Measurements from ENCODE around the gene TTC8. TPM values are rescaled to one million over a fixed set of nuclear protein-coding genes. Genes with fewer than 3 reads are reported as not detected.

TTC8 gene
- total RNA-seq, 2 donors from 2014 or later, result 34.8 to 115 TPM

GRCh38 chr14:88866305-88866704 is 41.9 kb downstream of the TTC8 start:
- intact Hi-C loops (cut with DNase I), result loop anchor here (5.0 to 10.0 kb wide), 2 partner anchors 74 to 682 kb away; partner anchors contain the start of gene EML5
- 82% methylated on average over 3 of the region's 3 CpGs for WGBS
- no peak for DNase-seq (ENCODE audit: low spot score)
- Histone ChIP-seq H3K4me3 (no peak overlapping the region), H3K4me1 (replicated peaks) (no peaks in the 10 kb centered on the region), H3K27ac (no peak overlapping the region), H3K27me3 (replicated peaks; ENCODE audit: insufficient read depth) (no peaks in the 10 kb centered on the region), H3K36me3 (no peaks in the 10 kb centered on the region), H3K9me3 (no peaks in the 10 kb centered on the region)
- no peak for TF ChIP-seq POLR2A (IDR thresholded peaks at IDR 0.05)
- TF ChIP-seq CTCF (IDR thresholded peaks at IDR 0.05), result no peak
- no peak for TF ChIP-seq POLR2AphosphoS5 (IDR thresholded peaks at IDR 0.05)

GRCh38 chr14:88868558-88869159 is 44.2 kb downstream of the TTC8 start:
- intact Hi-C loops (cut with DNase I), result loop anchor here (2.0 to 10.0 kb wide), 3 partner anchors 76 to 684 kb away; partner anchors contain the start of gene EML5
- TF ChIP-seq POLR2AphosphoS5 (IDR thresholded peaks at IDR 0.05), result peak; percentile 12
- no peak for TF ChIP-seq POLR2A (IDR thresholded peaks at IDR 0.05)
- peak; percentile 26 to 64 (median 49) for TF ChIP-seq CTCF (IDR thresholded peaks at IDR 0.05)

GRCh38 chr14:88870777-88871176 is 46.3 kb downstream of the TTC8 start:
- Histone ChIP-seq H3K4me3 (no peak overlapping the region), H3K4me1 (replicated peaks) (no peaks in the 10 kb centered on the region), H3K9me3 (no peaks in the 10 kb centered on the region), H3K36me3 (peaks cover 0 to 6% of the 10 kb centered on the region in 2 donors), H3K27me3 (replicated peaks; ENCODE audit: insufficient read depth) (no peaks in the 10 kb centered on the region), H3K27ac (no peak overlapping the region)
- intact Hi-C loops (cut with DNase I), result no loop called here
- TF ChIP-seq CTCF (IDR thresholded peaks at IDR 0.05) (no peak), POLR2A (IDR thresholded peaks at IDR 0.05) (no peak), POLR2AphosphoS5 (IDR thresholded peaks at IDR 0.05) (no peak)
- 96% methylated on average over 7 of the region's 7 CpGs for WGBS
- no peak for DNase-seq (ENCODE audit: low spot score)

More at GRCh38 chr14:88868558-88869159, 44.2 kb downstream of the TTC8 start:
- H3K9me3 ChIP-seq, result no peaks in the 10 kb centered on the region
- H3K27me3 ChIP-seq (replicated peaks; ENCODE audit: insufficient read depth), result no peaks in the 10 kb centered on the region
- peak; percentile 10 for DNase-seq (ENCODE audit: low spot score)
- H3K27ac ChIP-seq, result no peak overlapping the region
- H3K36me3 ChIP-seq, result peaks cover 0 to 6% of the 10 kb centered on the region in 2 donors
- no peaks in the 10 kb centered on the region for H3K4me1 ChIP-seq (replicated peaks)
- H3K4me3 ChIP-seq, result no peak overlapping the region

- TF ChIP-seq POLR2AphosphoS5 (IDR thresholded peaks at IDR 0.05), result no peak
- no peak for TF ChIP-seq POLR2A (IDR thresholded peaks at IDR 0.05)
- TF ChIP-seq CTCF (IDR thresholded peaks at IDR 0.05), result no peak
- Histone ChIP-seq H3K27ac (no peak overlapping the region), H3K4me1 (replicated peaks) (no peaks in the 10 kb centered on the region), H3K9me3 (no peaks in the 10 kb centered on the region), H3K36me3 (peaks cover 0 to 6% of the 10 kb centered on the region in 2 donors), H3K27me3 (replicated peaks; ENCODE audit: insufficient read depth) (no peaks in the 10 kb centered on the region), H3K4me3 (no peak overlapping the region)
- intact Hi-C loops (cut with DNase I), result no loop called here
- WGBS, result 93% methylated on average over 3 of the region's 3 CpGs
- no peak for DNase-seq (ENCODE audit: low spot score)
Measured at GRCh38 chr14:88871429-88871828, 47.0 kb downstream of the TTC8 start.

- DNase-seq (ENCODE audit: low spot score), result no peak
- Histone ChIP-seq H3K36me3 (peaks cover 0 to 6% of the 10 kb centered on the region in 2 donors), H3K27me3 (replicated peaks; ENCODE audit: insufficient read depth) (no peaks in the 10 kb centered on the region), H3K9me3 (no peaks in the 10 kb centered on the region), H3K4me3 (no peak overlapping the region), H3K4me1 (replicated peaks) (no peaks in the 10 kb centered on the region), H3K27ac (no peak overlapping the region)
- TF ChIP-seq CTCF (IDR thresholded peaks at IDR 0.05) (no peak), POLR2AphosphoS5 (IDR thresholded peaks at IDR 0.05) (no peak), POLR2A (IDR thresholded peaks at IDR 0.05) (no peak)
- intact Hi-C loops (cut with DNase I), result no loop called here
- WGBS, result 91% methylated on average over 3 of the region's 3 CpGs
Measured at GRCh38 chr14:88872976-88873375, 48.5 kb downstream of the TTC8 start.
